Esophagus muscularis mucosa (tissue), 3 donors: ENCODE results near the gene HOXD10.

Source experiments
- CTCF ChIP-seq, 3 experiments: fragments of 200-600 bp in 2 of 3; fragments of 450-650 bp in 1 of 3; sonication (generic) in 2 of 3; IDR thresholded peaks; one replicate each; pipeline ENCODE4 v1.5.1; 2017 to 2019; ENCODE audit warnings: antibody characterized with exemption in 3 of 3, mild to moderate bottlenecking in 2 of 3, moderate library complexity in 1 of 3
- POLR2A ChIP-seq: fragments of 450-650 bp; IDR thresholded peaks from one replicate; pipeline ENCODE4 v1.6.1; 2017; ENCODE audit warnings: antibody characterized with exemption, moderate library complexity, mild to moderate bottlenecking, low read depth
- POLR2AphosphoS5 ChIP-seq, 2 donors: sonication (generic); formaldehyde crosslinking; IDR thresholded peaks; one replicate each; pipeline ENCODE4 v1.6.1; 2017; ENCODE audit warnings: antibody characterized with exemption in 2 of 2

- TF ChIP-seq CTCF (IDR thresholded peaks at IDR 0.05) = no peak
- TF ChIP-seq POLR2AphosphoS5 (IDR thresholded peaks at IDR 0.05) = no peak
- TF ChIP-seq POLR2A = no peak
These were observed 7.0 kb downstream of the HOXD10 start for GRCh38 chr2:176123411-176124109.
